ENCODE measurements around the gene COL5A1.
"Not testable (repeated sequence)": the region's sequence is repeated elsewhere in the genome, so short reads cannot be mapped to it uniquely, and the experiment has no call there.

COL5A1 gene

GRCh38 chr9:134702291-134702690 lies 60.7 kb downstream of the COL5A1 start:
- no peak overlapping the region for H3K23ac ChIP-seq (ENCODE audit: low read length)
- H3K27me3 ChIP-seq (ENCODE audit: insufficient read depth, low read length, poor library complexity): no peaks in the 10 kb centered on the region
- no peak overlapping the region for H3K4ac ChIP-seq (ENCODE audit: low read depth, low read length)
- no peak overlapping the region for H3K4me3 ChIP-seq (ENCODE audit: low read length)
- H3K4me1 ChIP-seq (ENCODE audit: control insufficient read depth, low read depth, low read length): no peaks in the 10 kb centered on the region
- no peak overlapping the region for H2AK5ac ChIP-seq (ENCODE audit: low read length)
- H3K56ac ChIP-seq (ENCODE audit: low read length): no peak overlapping the region
- H3K27ac ChIP-seq (ENCODE audit: low read depth, low read length): no peak overlapping the region
- no peak overlapping the region for H2BK120ac ChIP-seq (ENCODE audit: low read depth, low read length)
- no peak overlapping the region for H3K18ac ChIP-seq (ENCODE audit: low read length)
- no peak overlapping the region for H4K8ac ChIP-seq (ENCODE audit: low read depth, low read length)
- peaks cover 2% of the 10 kb centered on the region for H3K79me2 ChIP-seq (ENCODE audit: control insufficient read depth, insufficient read depth, low read length)
- H3K4me2 ChIP-seq (ENCODE audit: low read length): no peak overlapping the region
- no peak overlapping the region for H2BK5ac ChIP-seq (ENCODE audit: low read length)
- DNase-seq: no peak
- WGBS (ENCODE audit: extremely low coverage, insufficient coverage, low lambda C conversion rate): no CpG with 5 or more reads among the region's 18 CpGs
- no peak overlapping the region for H2BK15ac ChIP-seq (replicated peaks; ENCODE audit: low read depth)
- no peak overlapping the region for H4K5ac ChIP-seq (ENCODE audit: low read length)
- no peak overlapping the region for H3K9ac ChIP-seq (ENCODE audit: low read length)
- peaks cover 11% of the 10 kb centered on the region for H3K79me1 ChIP-seq (ENCODE audit: low read length)
- peaks cover 24% of the 10 kb centered on the region for H3K36me3 ChIP-seq (ENCODE audit: control insufficient read depth, insufficient read depth, low read length)

- H2BK15ac ChIP-seq (replicated peaks; ENCODE audit: low read depth); H3K56ac ChIP-seq (ENCODE audit: low read length); H3K4me2 ChIP-seq (ENCODE audit: low read length); H3K4me1 ChIP-seq (ENCODE audit: control insufficient read depth, low read depth, low read length); H2BK120ac ChIP-seq (ENCODE audit: low read depth, low read length); H2AK5ac ChIP-seq (ENCODE audit: low read length); H3K4ac ChIP-seq (ENCODE audit: low read depth, low read length); H3K79me2 ChIP-seq (ENCODE audit: control insufficient read depth, insufficient read depth, low read length); DNase-seq; H3K23ac ChIP-seq (ENCODE audit: low read length); H2BK5ac ChIP-seq (ENCODE audit: low read length); H3K9ac ChIP-seq (ENCODE audit: low read length); H3K18ac ChIP-seq (ENCODE audit: low read length); H4K8ac ChIP-seq (ENCODE audit: low read depth, low read length); H4K5ac ChIP-seq (ENCODE audit: low read length); H3K27ac ChIP-seq (ENCODE audit: low read depth, low read length); H3K4me3 ChIP-seq (ENCODE audit: low read length); H3K27me3 ChIP-seq (ENCODE audit: insufficient read depth, low read length, poor library complexity): not testable (repeated sequence)
- Histone ChIP-seq H3K79me1 (ENCODE audit: low read length) (peaks cover 11% of the 10 kb centered on the region), H3K36me3 (ENCODE audit: control insufficient read depth, insufficient read depth, low read length) (peaks cover 24% of the 10 kb centered on the region)
- no CpG with 5 or more reads among the region's 13 CpGs for WGBS (ENCODE audit: extremely low coverage, insufficient coverage, low lambda C conversion rate)
Measured at GRCh38 chr9:134703730-134704114, 62.1 kb downstream of the COL5A1 start.

GRCh38 chr9:134704498-134704897 lies 62.9 kb downstream of the COL5A1 start:
- H3K9ac ChIP-seq (ENCODE audit: low read length): no peak overlapping the region
- no peak overlapping the region for H3K4me2 ChIP-seq (ENCODE audit: low read length)
- no peak overlapping the region for H4K8ac ChIP-seq (ENCODE audit: low read depth, low read length)
- no peaks in the 10 kb centered on the region for H3K27me3 ChIP-seq (ENCODE audit: insufficient read depth, low read length, poor library complexity)
- no peak overlapping the region for H2BK120ac ChIP-seq (ENCODE audit: low read depth, low read length)
- H2BK5ac ChIP-seq (ENCODE audit: low read length): no peak overlapping the region
- no peaks in the 10 kb centered on the region for H3K4me1 ChIP-seq (ENCODE audit: control insufficient read depth, low read depth, low read length)
- no peak overlapping the region for H3K4me3 ChIP-seq (ENCODE audit: low read length)
- peaks cover 7% of the 10 kb centered on the region for H3K79me1 ChIP-seq (ENCODE audit: low read length)
- H3K23ac ChIP-seq (ENCODE audit: low read length): no peak overlapping the region
- peaks cover 23% of the 10 kb centered on the region for H3K36me3 ChIP-seq (ENCODE audit: control insufficient read depth, insufficient read depth, low read length)
- H3K4ac ChIP-seq (ENCODE audit: low read depth, low read length): no peak overlapping the region
- no peak for DNase-seq
- no peaks in the 10 kb centered on the region for H3K79me2 ChIP-seq (ENCODE audit: control insufficient read depth, insufficient read depth, low read length)
- H4K5ac ChIP-seq (ENCODE audit: low read length): no peak overlapping the region
- no peak overlapping the region for H3K56ac ChIP-seq (ENCODE audit: low read length)
- H2AK5ac ChIP-seq (ENCODE audit: low read length): no peak overlapping the region
- WGBS (ENCODE audit: extremely low coverage, insufficient coverage, low lambda C conversion rate): no CpG with 5 or more reads among the region's 10 CpGs
- H3K18ac ChIP-seq (ENCODE audit: low read length): no peak overlapping the region
- H2BK15ac ChIP-seq (replicated peaks; ENCODE audit: low read depth): no peak overlapping the region
- H3K27ac ChIP-seq (ENCODE audit: low read depth, low read length): no peak overlapping the region

GRCh38 chr9:134705786-134706185 lies 64.2 kb downstream of the COL5A1 start:
- WGBS (ENCODE audit: extremely low coverage, insufficient coverage, low lambda C conversion rate): no CpG with 5 or more reads among the region's 9 CpGs
- H4K5ac ChIP-seq (ENCODE audit: low read length): no peak overlapping the region
- no peaks in the 10 kb centered on the region for H3K79me2 ChIP-seq (ENCODE audit: control insufficient read depth, insufficient read depth, low read length)
- no peak overlapping the region for H3K27ac ChIP-seq (ENCODE audit: low read depth, low read length)
- H4K8ac ChIP-seq (ENCODE audit: low read depth, low read length): no peak overlapping the region
- H3K4ac ChIP-seq (ENCODE audit: low read depth, low read length): no peak overlapping the region
- H3K4me1 ChIP-seq (ENCODE audit: control insufficient read depth, low read depth, low read length): no peaks in the 10 kb centered on the region
- no peak overlapping the region for H3K9ac ChIP-seq (ENCODE audit: low read length)
- no peak overlapping the region for H3K23ac ChIP-seq (ENCODE audit: low read length)
- H3K4me3 ChIP-seq (ENCODE audit: low read length): no peak overlapping the region
- H3K27me3 ChIP-seq (ENCODE audit: insufficient read depth, low read length, poor library complexity): no peaks in the 10 kb centered on the region
- no peak overlapping the region for H2BK15ac ChIP-seq (replicated peaks; ENCODE audit: low read depth)
- no peak overlapping the region for H3K18ac ChIP-seq (ENCODE audit: low read length)
- H3K4me2 ChIP-seq (ENCODE audit: low read length): no peak overlapping the region
- H2BK120ac ChIP-seq (ENCODE audit: low read depth, low read length): no peak overlapping the region
- H2AK5ac ChIP-seq (ENCODE audit: low read length): no peak overlapping the region
- H3K56ac ChIP-seq (ENCODE audit: low read length): no peak overlapping the region
- no peak overlapping the region for H2BK5ac ChIP-seq (ENCODE audit: low read length)
- H3K36me3 ChIP-seq (ENCODE audit: control insufficient read depth, insufficient read depth, low read length): peaks cover 14% of the 10 kb centered on the region
- no peak for DNase-seq
- H3K79me1 ChIP-seq (ENCODE audit: low read length): peaks cover 6% of the 10 kb centered on the region

GRCh38 chr9:134706522-134706921 lies 64.9 kb downstream of the COL5A1 start:
- H3K79me2 ChIP-seq (ENCODE audit: control insufficient read depth, insufficient read depth, low read length): no peaks in the 10 kb centered on the region
- no peak overlapping the region for H3K23ac ChIP-seq (ENCODE audit: low read length)
- no peak overlapping the region for H4K5ac ChIP-seq (ENCODE audit: low read length)
- no peak overlapping the region for H2BK15ac ChIP-seq (replicated peaks; ENCODE audit: low read depth)
- H3K36me3 ChIP-seq (ENCODE audit: control insufficient read depth, insufficient read depth, low read length): peaks cover 7% of the 10 kb centered on the region
- no peak overlapping the region for H3K27ac ChIP-seq (ENCODE audit: low read depth, low read length)
- H4K8ac ChIP-seq (ENCODE audit: low read depth, low read length): no peak overlapping the region
- H3K4ac ChIP-seq (ENCODE audit: low read depth, low read length): no peak overlapping the region
- no peak overlapping the region for H3K4me3 ChIP-seq (ENCODE audit: low read length)
- no peak overlapping the region for H2BK5ac ChIP-seq (ENCODE audit: low read length)
- no peak for DNase-seq
- H3K4me1 ChIP-seq (ENCODE audit: control insufficient read depth, low read depth, low read length): no peaks in the 10 kb centered on the region
- peaks cover 5% of the 10 kb centered on the region for H3K79me1 ChIP-seq (ENCODE audit: low read length)
- H3K27me3 ChIP-seq (ENCODE audit: insufficient read depth, low read length, poor library complexity): no peaks in the 10 kb centered on the region
- WGBS (ENCODE audit: extremely low coverage, insufficient coverage, low lambda C conversion rate): no CpG with 5 or more reads among the region's 6 CpGs
- H2AK5ac ChIP-seq (ENCODE audit: low read length): no peak overlapping the region
- H3K56ac ChIP-seq (ENCODE audit: low read length): no peak overlapping the region
- H3K9ac ChIP-seq (ENCODE audit: low read length): no peak overlapping the region
- H3K4me2 ChIP-seq (ENCODE audit: low read length): no peak overlapping the region
- H2BK120ac ChIP-seq (ENCODE audit: low read depth, low read length): no peak overlapping the region
- H3K18ac ChIP-seq (ENCODE audit: low read length): no peak overlapping the region

GRCh38 chr9:134707031-134707680 lies 65.6 kb downstream of the COL5A1 start:
- no peak overlapping the region for H3K27ac ChIP-seq (ENCODE audit: low read depth, low read length)
- H4K8ac ChIP-seq (ENCODE audit: low read depth, low read length): no peak overlapping the region
- H3K79me1 ChIP-seq (ENCODE audit: low read length): peaks cover 5% of the 10 kb centered on the region
- H3K4me1 ChIP-seq (ENCODE audit: control insufficient read depth, low read depth, low read length): no peaks in the 10 kb centered on the region
- H4K5ac ChIP-seq (ENCODE audit: low read length): no peak overlapping the region
- no peak overlapping the region for H2BK120ac ChIP-seq (ENCODE audit: low read depth, low read length)
- WGBS (ENCODE audit: extremely low coverage, insufficient coverage, low lambda C conversion rate): no CpG with 5 or more reads among the region's 19 CpGs
- H3K56ac ChIP-seq (ENCODE audit: low read length): no peak overlapping the region
- H2BK5ac ChIP-seq (ENCODE audit: low read length): no peak overlapping the region
- H3K36me3 ChIP-seq (ENCODE audit: control insufficient read depth, insufficient read depth, low read length): peaks cover 6% of the 10 kb centered on the region
- H3K4me3 ChIP-seq (ENCODE audit: low read length): no peak overlapping the region
- H3K79me2 ChIP-seq (ENCODE audit: control insufficient read depth, insufficient read depth, low read length): no peaks in the 10 kb centered on the region
- no peak for DNase-seq
- no peaks in the 10 kb centered on the region for H3K27me3 ChIP-seq (ENCODE audit: insufficient read depth, low read length, poor library complexity)
- no peak overlapping the region for H3K4ac ChIP-seq (ENCODE audit: low read depth, low read length)
- no peak overlapping the region for H3K9ac ChIP-seq (ENCODE audit: low read length)
- no peak overlapping the region for H3K23ac ChIP-seq (ENCODE audit: low read length)
- no peak overlapping the region for H2AK5ac ChIP-seq (ENCODE audit: low read length)
- no peak overlapping the region for H3K18ac ChIP-seq (ENCODE audit: low read length)
- H2BK15ac ChIP-seq (replicated peaks; ENCODE audit: low read depth): no peak overlapping the region
- H3K4me2 ChIP-seq (ENCODE audit: low read length): no peak overlapping the region
